Stimulated activated CD8-positive, alpha-beta memory T cell treated with anti-CD3 and anti-CD28 coated beads, Interleukin-15, amount 100 ng/mL, for 4 hours (primary cell): ENCODE data around the gene MALT1.

Experiments used
- DNase-seq, 2 donors: peaks; one replicate each; pipeline ENCODE4 v3.0.0-alpha.2; 2020; ENCODE audit warnings: low read depth in 2 of 2

Gene MALT1

GRCh38 chr18:58653814-58654509, 17.3 kb upstream of the MALT1 start:
- no peak for DNase-seq

- DNase-seq = no peak
These were observed 16.2 kb upstream of the MALT1 start for GRCh38 chr18:58654896-58655614.

GRCh38 chr18:58657081-58657480, 14.2 kb upstream of the MALT1 start:
- no peak for DNase-seq

GRCh38 chr18:58657494-58657893, 13.8 kb upstream of the MALT1 start:
- no peak for DNase-seq

- DNase-seq = no peak
These were observed 11.6 kb upstream of the MALT1 start for GRCh38 chr18:58659691-58660090.

GRCh38 chr18:58660915-58661314, 10.3 kb upstream of the MALT1 start:
- no peak for DNase-seq

GRCh38 chr18:58661423-58661822, 9.8 kb upstream of the MALT1 start:
- no peak for DNase-seq

- no peak for DNase-seq
These were observed 9.1 kb upstream of the MALT1 start for GRCh38 chr18:58662118-58662517.

- no peak for DNase-seq
These were observed 5.1 kb upstream of the MALT1 start for GRCh38 chr18:58666176-58666575.

GRCh38 chr18:58668211-58668610, 3.1 kb upstream of the MALT1 start:
- DNase-seq = no peak

GRCh38 chr18:58668897-58669296, 2.4 kb upstream of the MALT1 start:
- no peak for DNase-seq

GRCh38 chr18:58669731-58670378, 1.4 kb upstream of the MALT1 start:
- no peak for DNase-seq

GRCh38 chr18:58670404-58671110, 708 bp upstream of the MALT1 start:
- no peak for DNase-seq

GRCh38 chr18:58671632-58672564, 633 bp downstream of the MALT1 start:
- peak in 1 of 2 donors; percentile 20 for DNase-seq

GRCh38 chr18:58674159-58674558, 2.9 kb downstream of the MALT1 start:
- DNase-seq = no peak

GRCh38 chr18:58674863-58675472, 3.7 kb downstream of the MALT1 start:
- no peak for DNase-seq

GRCh38 chr18:58676270-58676669, 5.0 kb downstream of the MALT1 start:
- DNase-seq = no peak

- DNase-seq = no peak
These were observed 11.3 kb downstream of the MALT1 start for GRCh38 chr18:58682429-58683069.

- DNase-seq = peak; percentile 20 to 53
These were observed 16.6 kb downstream of the MALT1 start for GRCh38 chr18:58687871-58688308.

- DNase-seq = no peak
These were observed 19.0 kb downstream of the MALT1 start for GRCh38 chr18:58690259-58690658.
